ENCODE results near the gene GLYATL3.
"Not testable (repeated sequence)": the region's sequence is repeated elsewhere in the genome, so short reads cannot be mapped to it uniquely, and the experiment has no call there.

Gene GLYATL3

DNA sequence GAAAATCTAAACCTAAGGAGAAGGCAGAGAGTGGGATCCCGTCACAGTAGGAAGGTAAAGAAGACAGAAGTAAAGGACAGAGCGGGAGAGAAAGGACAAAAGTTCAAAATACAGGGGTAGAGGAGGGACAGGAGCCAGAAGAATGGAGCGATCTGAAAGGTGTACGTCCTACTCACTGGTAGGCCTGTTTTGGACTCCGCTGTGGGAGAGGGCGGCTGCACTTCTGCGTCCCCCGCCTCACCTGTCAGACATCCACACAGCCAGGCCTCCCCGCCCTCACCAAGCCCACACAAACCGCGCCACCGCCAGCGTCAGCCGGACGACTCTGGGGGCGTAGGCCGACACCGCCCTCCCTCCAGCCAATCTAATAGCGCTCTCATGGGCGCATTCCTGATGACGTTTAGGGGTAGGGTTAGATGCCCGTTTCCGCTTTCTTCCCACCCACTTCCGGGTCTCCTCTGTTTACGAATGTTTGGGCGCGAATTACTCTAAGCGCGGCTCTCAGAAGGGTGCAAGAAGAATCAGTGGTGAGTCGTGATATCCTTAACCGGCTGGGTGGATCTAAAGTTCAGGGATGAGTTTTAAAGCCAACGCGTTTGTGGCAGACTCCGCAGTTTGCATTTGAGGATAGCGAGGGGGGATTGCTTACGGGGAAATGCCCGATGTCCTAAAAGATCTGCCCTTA is 36.7 kb upstream of the GLYATL3 start, which contains the start of the genes CENPQ and MMUT:
Gene CENPQ (plus strand): TSS at position 444 of the 685 bp plus-strand sequence. CDS start 6,807 bp downstream, outside the sequence.
Gene MMUT (minus strand): TSS at position 327 of the 685 bp plus-strand sequence. CDS start 3,787 bp downstream, outside the sequence.
- peak; percentile 98 for DNase-seq (ENCODE audit: low read depth)
- TF ChIP-seq CTCF (IDR thresholded peaks at IDR 0.05; ENCODE audit: insufficient read depth, low read depth, low read length, missing control alignments) = no peak
- H3K4me3 ChIP-seq (ENCODE audit: low read length) = peak within 1 kb of the TSS; percentile 97

DNA sequence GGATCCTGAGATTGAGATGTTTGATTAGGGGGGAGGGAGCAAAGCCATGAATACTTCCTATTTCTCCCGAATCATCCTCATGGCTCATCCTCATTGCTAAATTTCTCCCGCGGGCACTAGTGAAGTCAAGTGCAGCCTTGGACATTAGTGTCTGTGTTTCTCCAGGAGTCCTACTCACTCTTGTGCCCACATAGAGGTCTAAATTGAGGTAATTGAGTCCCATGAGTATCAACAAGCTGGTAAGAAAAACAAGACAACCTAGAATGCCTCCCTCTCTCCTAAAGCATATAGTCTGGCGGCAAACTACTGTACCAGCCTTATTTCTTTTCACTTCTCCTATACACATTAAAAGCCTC is 36.1 kb upstream of the GLYATL3 start:
- H3K4me3 ChIP-seq (ENCODE audit: low read length) = peak overlapping the region; percentile 97
- no peak for TF ChIP-seq CTCF (IDR thresholded peaks at IDR 0.05; ENCODE audit: insufficient read depth, low read depth, low read length, missing control alignments)
- DNase-seq (ENCODE audit: low read depth) = peak; percentile 25

GRCh38 chr6:49464691-49465090 is 35.0 kb upstream of the GLYATL3 start:
- TF ChIP-seq CTCF (IDR thresholded peaks at IDR 0.05; ENCODE audit: insufficient read depth, low read depth, low read length, missing control alignments) = no peak
- H3K4me3 ChIP-seq (ENCODE audit: low read length) = no peak overlapping the region
- no peak for DNase-seq (ENCODE audit: low read depth)

DNA sequence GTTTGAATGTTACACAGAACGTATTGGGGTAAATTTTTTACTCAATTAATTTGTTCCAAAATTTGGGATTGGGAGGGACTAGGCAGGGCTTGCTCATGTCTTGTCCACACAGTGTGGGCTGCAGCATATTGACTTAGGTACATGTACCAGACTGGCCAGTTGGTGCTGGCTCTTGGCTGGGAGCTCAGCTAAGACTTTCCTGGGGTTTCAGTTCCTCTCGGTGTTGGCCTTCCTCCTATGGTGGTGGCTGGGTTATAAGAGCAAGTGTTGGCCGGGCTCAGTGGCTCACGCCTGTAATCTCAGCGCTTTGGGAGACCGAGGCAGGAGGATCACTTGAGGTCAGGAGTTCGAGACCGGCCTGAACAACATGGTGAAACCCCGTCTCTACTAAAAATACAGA is 31.7 kb upstream of the GLYATL3 start:
- no peak for TF ChIP-seq CTCF (IDR thresholded peaks at IDR 0.05; ENCODE audit: insufficient read depth, low read depth, low read length, missing control alignments)
- no peak overlapping the region for H3K4me3 ChIP-seq (ENCODE audit: low read length)
- no peak for DNase-seq (ENCODE audit: low read depth)

GRCh38 chr6:49476564-49476963 is 23.2 kb upstream of the GLYATL3 start:
- not testable (repeated sequence) for DNase-seq (ENCODE audit: low read depth); H3K4me3 ChIP-seq (ENCODE audit: low read length)

- TF ChIP-seq CTCF (IDR thresholded peaks at IDR 0.05; ENCODE audit: insufficient read depth, low read depth, low read length, missing control alignments) = no peak
- no peak for DNase-seq (ENCODE audit: low read depth)
- no peak overlapping the region for H3K4me3 ChIP-seq (ENCODE audit: low read length)
These were observed 20.3 kb upstream of the GLYATL3 start for GRCh38 chr6:49479308-49479970.

- not testable (repeated sequence) for H3K4me3 ChIP-seq (ENCODE audit: low read length); DNase-seq (ENCODE audit: low read depth)
These were observed 17.9 kb upstream of the GLYATL3 start for GRCh38 chr6:49481846-49482245.

DNA sequence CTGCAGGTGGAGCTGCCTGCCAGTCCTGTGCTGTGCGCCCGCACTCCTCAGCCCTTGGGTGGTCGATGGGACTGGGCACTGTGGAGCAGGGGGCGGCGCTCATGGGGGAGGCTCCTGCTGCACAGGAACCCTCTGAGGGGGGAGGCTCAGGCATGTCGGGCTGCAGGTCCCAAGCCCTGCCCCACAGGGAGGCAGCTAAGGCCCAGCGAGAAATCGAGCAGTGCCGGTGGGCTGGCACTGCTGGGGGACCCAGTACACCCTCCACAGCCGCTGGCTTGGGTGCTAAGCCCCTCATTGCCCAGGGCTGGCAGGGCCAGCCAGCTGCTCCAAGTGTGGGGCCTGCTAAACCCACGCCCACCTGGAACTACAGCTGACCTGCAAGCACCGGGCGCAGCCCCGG is 16.3 kb upstream of the GLYATL3 start:
- not testable (repeated sequence) for H3K4me3 ChIP-seq (ENCODE audit: low read length); DNase-seq (ENCODE audit: low read depth)

All from epithelial cell of esophagus (primary cell).